Progenitor cell of endocrine pancreas (in vitro differentiated cells): Measurements from ENCODE around the gene RIPOR2. TPM values are rescaled to one million over a fixed set of nuclear protein-coding genes. Genes with fewer than 3 reads are reported as not detected.

ENCODE experiments used
- DNase-seq: peaks from one replicate; pipeline ENCODE4 v3.0.0; 2021; ENCODE audit warnings: low spot score; ENCODE audit not compliant: unreplicated experiment
- H3K27ac Mint-ChIP-seq: 2 replicates; pipeline ENCODE4 v1.8.0; 2021; ENCODE audit warnings: mild to moderate bottlenecking, moderate library complexity, mixed read lengths
- H3K27me3 Mint-ChIP-seq: 2 replicates; pipeline ENCODE4 v1.8.0; 2021; ENCODE audit warnings: mixed read lengths
- H3K36me3 Mint-ChIP-seq: 2 replicates; pipeline ENCODE4 v1.8.0; 2022; ENCODE audit warnings: mixed read lengths; ENCODE audit not compliant: insufficient read depth
- H3K4me1 Mint-ChIP-seq: 2 replicates; pipeline ENCODE4 v1.8.0; 2021; ENCODE audit warnings: low read depth, mixed read lengths
- H3K4me3 Mint-ChIP-seq: 2 replicates; pipeline ENCODE4 v1.8.0; 2021; ENCODE audit warnings: low read depth, mild to moderate bottlenecking, moderate library complexity, mixed read lengths
- H3K9me3 Mint-ChIP-seq: 2 replicates; pipeline ENCODE4 v1.8.0; 2021; ENCODE audit warnings: low read depth, mixed read lengths
- CTCF ChIP-seq: fragments of 200-600 bp; sonication (generic); IDR thresholded peaks from one replicate; pipeline ENCODE4 v1.5.0; 2021; ENCODE audit warnings: antibody characterized with exemption, mild to moderate bottlenecking; ENCODE audit not compliant: unreplicated experiment
- total RNA-seq: library from RNA; stranded (reverse); gene quantifications from 2 replicates; pipeline ENCODE4 v1.2.1, GENCODE V29; 2021

Gene RIPOR2
- total RNA-seq, 1 donor from 2014 or later, result 2.2 TPM

GRCh38 chr6:24907919-24908649 lies 27.7 kb downstream of the RIPOR2 start:
- H3K9me3 Mint-ChIP-seq, result peaks cover under 1% of the 10 kb centered on the region
- H3K27me3 Mint-ChIP-seq, result peaks cover 57% of the 10 kb centered on the region
- DNase-seq, result no peak
- peaks cover 18% of the 10 kb centered on the region for H3K4me1 Mint-ChIP-seq
- H3K36me3 Mint-ChIP-seq, result no peaks in the 10 kb centered on the region
- H3K4me3 Mint-ChIP-seq, result no peak overlapping the region
- H3K27ac Mint-ChIP-seq, result no peak overlapping the region
- no peak for TF ChIP-seq CTCF

DNA sequence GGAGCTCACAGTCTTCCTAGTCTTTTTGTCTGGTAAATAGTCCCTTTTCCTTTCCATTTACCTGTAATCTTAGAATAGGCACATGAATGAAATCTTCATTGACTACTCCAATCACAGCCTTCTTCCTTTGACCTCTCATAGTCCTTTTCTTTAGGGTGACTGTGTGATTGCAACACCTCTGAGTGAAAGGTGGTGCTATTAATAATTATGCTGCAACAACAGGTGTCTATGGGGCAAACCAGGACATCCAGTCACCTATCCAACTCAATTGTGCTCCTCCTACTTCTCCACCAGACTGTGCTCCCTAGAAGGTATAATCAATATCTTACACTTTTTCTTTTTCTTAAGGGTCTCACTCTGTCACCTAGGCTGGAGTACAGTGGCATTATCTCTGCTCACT lies 29.4 kb downstream of the RIPOR2 start:
- Mint-ChIP-seq H3K27ac (no peak overlapping the region), H3K9me3 (peaks cover 5% of the 10 kb centered on the region), H3K27me3 (peaks cover 46% of the 10 kb centered on the region), H3K4me3 (no peak overlapping the region), H3K36me3 (no peaks in the 10 kb centered on the region), H3K4me1 (peaks cover 10% of the 10 kb centered on the region)
- DNase-seq, result no peak
- TF ChIP-seq CTCF, result no peak

DNA sequence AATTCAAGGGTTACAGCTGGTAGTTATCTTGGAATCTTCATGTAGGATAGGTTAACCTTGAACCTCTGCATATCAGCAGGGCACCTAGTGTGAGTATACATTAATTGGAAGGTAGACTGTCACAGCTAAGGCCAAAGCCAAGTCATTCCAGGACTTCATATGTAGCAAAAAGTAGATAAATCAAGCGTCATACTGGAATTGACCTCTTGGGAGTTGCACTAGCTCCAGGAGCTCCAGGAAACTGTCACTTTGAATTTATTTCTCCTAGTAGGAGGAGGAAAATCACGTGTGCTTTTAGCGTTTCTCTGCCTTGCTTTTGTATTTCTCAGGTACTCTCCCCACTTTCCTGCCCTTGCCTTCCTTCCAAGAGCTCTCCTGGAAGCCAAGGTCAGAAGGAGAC lies 30.3 kb downstream of the RIPOR2 start:
- H3K4me3 Mint-ChIP-seq, result no peak overlapping the region
- H3K9me3 Mint-ChIP-seq, result peaks cover 5% of the 10 kb centered on the region
- no peaks in the 10 kb centered on the region for H3K36me3 Mint-ChIP-seq
- DNase-seq, result no peak
- peaks cover 6% of the 10 kb centered on the region for H3K4me1 Mint-ChIP-seq
- H3K27ac Mint-ChIP-seq, result no peak overlapping the region
- no peak for TF ChIP-seq CTCF
- H3K27me3 Mint-ChIP-seq, result peaks cover 40% of the 10 kb centered on the region

DNA sequence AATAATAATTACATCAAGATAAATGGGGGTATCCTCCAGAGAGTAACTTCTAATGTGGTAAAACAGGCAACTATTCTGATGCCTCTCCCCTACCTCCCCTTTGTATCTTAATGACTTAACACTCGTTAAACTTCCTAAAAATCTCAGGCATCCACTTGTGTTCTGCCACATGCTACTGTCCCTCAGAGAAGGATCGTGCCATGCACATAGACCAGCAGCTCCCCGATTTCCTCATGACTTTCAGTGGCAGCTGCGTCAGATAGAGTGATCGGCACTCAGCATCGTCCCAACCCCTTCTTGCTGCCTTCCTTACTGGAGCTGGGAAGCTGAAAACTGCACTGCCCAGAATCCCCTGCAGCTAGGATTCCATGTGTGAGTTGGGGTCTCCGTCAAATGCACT lies 32.1 kb downstream of the RIPOR2 start:
- H3K4me1 Mint-ChIP-seq, result no peaks in the 10 kb centered on the region
- TF ChIP-seq CTCF, result no peak
- H3K4me3 Mint-ChIP-seq, result no peak overlapping the region
- no peaks in the 10 kb centered on the region for H3K36me3 Mint-ChIP-seq
- H3K27me3 Mint-ChIP-seq, result peaks cover 22% of the 10 kb centered on the region
- H3K27ac Mint-ChIP-seq, result no peak overlapping the region
- H3K9me3 Mint-ChIP-seq, result peaks cover 5% of the 10 kb centered on the region
- no peak for DNase-seq

GRCh38 chr6:24902782-24903181 lies 33.0 kb downstream of the RIPOR2 start:
- no peaks in the 10 kb centered on the region for H3K4me1 Mint-ChIP-seq
- peaks cover 5% of the 10 kb centered on the region for H3K9me3 Mint-ChIP-seq
- no peak for TF ChIP-seq CTCF
- DNase-seq, result no peak
- H3K4me3 Mint-ChIP-seq, result no peak overlapping the region
- no peaks in the 10 kb centered on the region for H3K36me3 Mint-ChIP-seq
- H3K27me3 Mint-ChIP-seq, result peaks cover 16% of the 10 kb centered on the region
- no peak overlapping the region for H3K27ac Mint-ChIP-seq
